Measurements from ENCODE around the gene DCAF8L2. TPM values are rescaled to one million over a fixed set of nuclear protein-coding genes. Genes with fewer than 3 reads are reported as not detected.
"Not testable (repeated sequence)": the region's sequence is repeated elsewhere in the genome, so short reads cannot be mapped to it uniquely, and the experiment has no call there.

DCAF8L2 gene
- total RNA-seq, 3 donors from 2014 or later, result not detected

DNA sequence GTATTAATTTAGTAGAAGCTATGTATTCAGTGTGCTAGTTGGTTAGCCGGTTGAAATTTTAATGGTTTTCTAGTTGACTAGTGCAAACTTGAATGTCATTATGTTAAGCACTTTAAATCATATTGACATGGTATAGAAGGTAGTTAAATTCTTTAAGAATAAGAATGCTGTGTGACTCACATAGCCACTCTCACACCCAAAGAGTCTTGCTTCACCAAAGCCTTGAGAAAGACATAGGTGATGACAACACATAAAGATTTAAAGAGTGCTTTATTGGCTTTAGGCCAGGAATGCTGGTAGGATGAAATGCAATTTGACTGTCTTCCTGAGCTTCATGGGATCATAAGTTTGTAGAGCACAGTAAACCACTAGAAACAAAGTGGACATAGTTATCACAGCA is 85.3 kb downstream of the DCAF8L2 start:
- Histone ChIP-seq H3K4me3 (no peak overlapping the region), H3K9me3 (no peaks in the 10 kb centered on the region), H3K4me1 (ENCODE audit: low read depth) (no peaks in the 10 kb centered on the region), H3K36me3 (ENCODE audit: low read depth) (no peaks in the 10 kb centered on the region)
- TF ChIP-seq, protein P1, sequence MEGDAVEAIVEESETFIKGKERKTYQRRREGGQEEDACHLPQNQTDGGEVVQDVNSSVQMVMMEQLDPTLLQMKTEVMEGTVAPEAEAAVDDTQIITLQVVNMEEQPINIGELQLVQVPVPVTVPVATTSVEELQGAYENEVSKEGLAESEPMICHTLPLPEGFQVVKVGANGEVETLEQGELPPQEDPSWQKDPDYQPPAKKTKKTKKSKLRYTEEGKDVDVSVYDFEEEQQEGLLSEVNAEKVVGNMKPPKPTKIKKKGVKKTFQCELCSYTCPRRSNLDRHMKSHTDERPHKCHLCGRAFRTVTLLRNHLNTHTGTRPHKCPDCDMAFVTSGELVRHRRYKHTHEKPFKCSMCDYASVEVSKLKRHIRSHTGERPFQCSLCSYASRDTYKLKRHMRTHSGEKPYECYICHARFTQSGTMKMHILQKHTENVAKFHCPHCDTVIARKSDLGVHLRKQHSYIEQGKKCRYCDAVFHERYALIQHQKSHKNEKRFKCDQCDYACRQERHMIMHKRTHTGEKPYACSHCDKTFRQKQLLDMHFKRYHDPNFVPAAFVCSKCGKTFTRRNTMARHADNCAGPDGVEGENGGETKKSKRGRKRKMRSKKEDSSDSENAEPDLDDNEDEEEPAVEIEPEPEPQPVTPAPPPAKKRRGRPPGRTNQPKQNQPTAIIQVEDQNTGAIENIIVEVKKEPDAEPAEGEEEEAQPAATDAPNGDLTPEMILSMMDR (IDR thresholded peaks at IDR 0.05), result no peak
- DNase-seq (no peak), ATAC-seq (no peak)
- intact Hi-C loops (cut with DNase I, micrococcal nuclease), result no loop called here

DNA sequence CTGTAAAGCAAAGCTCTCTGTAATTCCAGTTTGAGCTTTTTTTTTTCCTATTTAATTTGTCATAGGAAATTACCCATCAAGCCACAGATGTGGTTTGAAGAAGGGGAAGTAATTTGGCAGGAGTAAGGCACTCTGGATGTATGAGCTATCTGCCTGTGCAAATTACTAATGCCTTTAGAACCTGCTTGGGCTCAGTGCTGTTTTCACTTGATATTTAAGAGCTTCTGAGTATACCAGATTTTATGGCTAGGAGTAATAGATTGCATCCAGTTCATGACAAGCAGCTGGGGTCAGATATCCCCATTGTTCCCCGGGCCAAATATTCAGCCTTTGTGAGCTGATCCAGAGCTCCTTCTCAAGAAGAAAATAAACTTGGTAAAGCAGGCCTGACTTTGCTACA is 89.1 kb downstream of the DCAF8L2 start:
- ATAC-seq, result no peak
- TF ChIP-seq, protein P1 (IDR thresholded peaks at IDR 0.05), result no peak
- Histone ChIP-seq H3K4me3 (no peak overlapping the region), H3K9me3 (no peaks in the 10 kb centered on the region), H3K36me3 (ENCODE audit: low read depth) (no peaks in the 10 kb centered on the region), H3K4me1 (ENCODE audit: low read depth) (no peaks in the 10 kb centered on the region)
- intact Hi-C loops (cut with DNase I, micrococcal nuclease), result no loop called here
- DNase-seq, result no peak

- Histone ChIP-seq H3K36me3 (ENCODE audit: low read depth) (no peaks in the 10 kb centered on the region), H3K4me1 (ENCODE audit: low read depth) (no peaks in the 10 kb centered on the region), H3K9me3 (no peaks in the 10 kb centered on the region), H3K4me3 (no peak overlapping the region)
- ATAC-seq, result no peak
- TF ChIP-seq, protein P1 (IDR thresholded peaks at IDR 0.05), result no peak
- no peak for DNase-seq
- intact Hi-C loops (cut with DNase I, micrococcal nuclease), result no loop called here
These were observed 90.6 kb downstream of the DCAF8L2 start for GRCh38 chrX:27680726-27681125.

- H3K4me1 ChIP-seq (ENCODE audit: low read depth); intact Hi-C loops (cut with DNase I, micrococcal nuclease); H3K36me3 ChIP-seq (ENCODE audit: low read depth); H3K9me3 ChIP-seq; H3K4me3 ChIP-seq: not testable (repeated sequence)
- DNase-seq, result peak in 1 of 3 donors; percentile 68
- peak; percentile 77 for ATAC-seq
These were observed 93.5 kb downstream of the DCAF8L2 start for GRCh38 chrX:27683566-27684208.

DNA sequence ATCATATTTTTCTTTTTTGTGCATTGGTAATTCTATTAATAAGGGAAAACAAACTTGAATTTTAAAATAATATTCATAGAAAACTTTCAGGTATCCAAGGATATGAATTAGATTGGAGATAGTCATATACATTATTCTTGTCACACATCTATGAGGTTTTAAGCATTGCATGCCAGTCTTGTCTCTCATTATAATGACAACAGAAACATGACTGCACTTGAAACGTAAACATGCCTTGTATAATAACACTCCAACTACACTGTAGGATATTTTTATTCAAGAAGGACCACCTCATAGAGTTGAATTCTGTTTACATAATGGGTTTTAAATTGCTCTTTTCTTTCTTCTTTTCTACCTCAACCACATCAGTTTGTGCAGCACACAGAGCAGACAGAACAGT is 104.5 kb downstream of the DCAF8L2 start:
- Histone ChIP-seq H3K36me3 (ENCODE audit: low read depth) (no peaks in the 10 kb centered on the region), H3K9me3 (no peaks in the 10 kb centered on the region), H3K4me1 (ENCODE audit: low read depth) (no peaks in the 10 kb centered on the region), H3K4me3 (no peak overlapping the region)
- intact Hi-C loops (cut with DNase I, micrococcal nuclease), result no loop called here
- no peak for DNase-seq
- TF ChIP-seq, protein P1 (IDR thresholded peaks at IDR 0.05), result no peak
- ATAC-seq, result no peak

DNA sequence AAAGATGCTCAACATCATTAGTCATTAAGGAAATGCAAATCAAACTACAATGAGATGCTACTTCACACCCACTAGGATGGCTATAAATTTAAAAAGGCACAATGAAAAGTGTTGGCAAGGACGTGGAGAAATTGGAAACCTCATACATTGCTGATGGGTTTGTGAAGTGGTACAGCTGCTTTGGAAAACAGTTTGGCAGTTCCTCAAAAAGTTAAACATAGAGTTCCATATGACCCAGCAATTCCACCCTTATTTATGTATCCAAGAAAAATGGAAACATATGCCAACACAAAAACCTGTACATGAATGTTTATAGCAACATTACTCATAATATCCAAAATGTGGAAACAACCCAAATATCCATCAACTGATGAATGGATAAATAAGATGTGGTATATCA is 116.4 kb downstream of the DCAF8L2 start:
- no peak overlapping the region for H3K4me3 ChIP-seq
- intact Hi-C loops (cut with DNase I, micrococcal nuclease), result no loop called here
- no peaks in the 10 kb centered on the region for H3K4me1 ChIP-seq (ENCODE audit: low read depth)
- no peaks in the 10 kb centered on the region for H3K9me3 ChIP-seq
- TF ChIP-seq, protein P1 (IDR thresholded peaks at IDR 0.05), result no peak
- ATAC-seq, result no peak
- H3K36me3 ChIP-seq (ENCODE audit: low read depth), result no peaks in the 10 kb centered on the region
- no peak for DNase-seq
